Caco-2 (cell line): ENCODE measurements around the gene PEF1. TPM values are rescaled to one million over a fixed set of nuclear protein-coding genes. Genes with fewer than 3 reads are reported as not detected.

Source experiments
- BruUV-seq: library from RNA; stranded (reverse); fragments of 400-500 nt; replicated peaks from 2 replicates; lab custom pipeline; 2021; lab: Mats Ljungman, UMichigan
- CTCF ChIA-PET: fragments of 300-600 bp; sonication (Branson Sonifier 250); formaldehyde crosslinking; loops from one replicate; lab custom pipeline; 2022; ENCODE audit warnings: antibody characterized with exemption; lab: Charles Lee
- POLR2A ChIA-PET: fragments of 300-600 bp; sonication (Branson Sonifier 250); formaldehyde crosslinking; loops from one replicate; lab custom pipeline; 2022; ENCODE audit warnings: antibody characterized with exemption; lab: Charles Lee
- DNase-seq, 2 experiments: peaks; one replicate each; pipeline versions ENCODE4 v3.0.0 to v3.0.0-alpha.2; 2020 to 2022
- H3K27me3 ChIP-seq: replicated peaks from 2 replicates; pipeline ENCODE4 v1.6.0; 2011; ENCODE audit warnings: low read length; ENCODE audit not compliant: control insufficient read depth, insufficient read depth
- H3K36me3 ChIP-seq: 2 replicates; pipeline ENCODE4 v1.5.1; 2011; ENCODE audit warnings: low read length; ENCODE audit not compliant: control insufficient read depth, insufficient read depth
- H3K4me1 ChIP-seq: fragments of 250-450 bp; sonication (Bioruptor Pico); 2 replicates; pipeline ENCODE4 v1.5.1; 2020; ENCODE audit warnings: mild to moderate bottlenecking
- H3K4me3 ChIP-seq: 2 replicates; pipeline ENCODE4 v1.5.1; 2011; ENCODE audit warnings: low read depth, mild to moderate bottlenecking, control low read depth, low read length
- H3K9me3 ChIP-seq: fragments of 250-450 bp; sonication (Bioruptor Pico); 2 replicates; pipeline ENCODE4 v1.5.1; 2020; ENCODE audit warnings: mild to moderate bottlenecking, moderate library complexity
- H3K27ac Mint-ChIP-seq: one replicate; pipeline ENCODE4 v1.8.0; 2022; ENCODE audit warnings: mixed read lengths; ENCODE audit not compliant: unreplicated experiment
- H3K27me3 Mint-ChIP-seq: one replicate; pipeline ENCODE4 v1.8.0; 2022; ENCODE audit warnings: mixed read lengths; ENCODE audit not compliant: insufficient read depth, unreplicated experiment
- H3K36me3 Mint-ChIP-seq: one replicate; pipeline ENCODE4 v1.8.0; 2022; ENCODE audit warnings: mild to moderate bottlenecking, mixed read lengths; ENCODE audit not compliant: insufficient read depth, unreplicated experiment
- H3K4me1 Mint-ChIP-seq: one replicate; pipeline ENCODE4 v1.8.0; 2022; ENCODE audit warnings: low read depth, mixed read lengths; ENCODE audit not compliant: unreplicated experiment
- H3K4me3 Mint-ChIP-seq: one replicate; pipeline ENCODE4 v1.8.0; 2022; ENCODE audit warnings: mild to moderate bottlenecking, moderate library complexity, mixed read lengths; ENCODE audit not compliant: unreplicated experiment
- H3K9me3 Mint-ChIP-seq: one replicate; pipeline ENCODE4 v1.8.0; 2022; ENCODE audit warnings: mixed read lengths; ENCODE audit not compliant: unreplicated experiment
- intact Hi-C: fragments of 100-400 bp; cut with micrococcal nuclease; formaldehyde crosslinking; loops from one replicate; pipeline ENCODE4 v1.10.0; 2022; ENCODE audit not compliant: unreplicated experiment
- total RNA-seq: library from RNA; stranded (reverse); gene quantifications from 2 replicates; pipeline ENCODE4 v1.2.3, GENCODE V29; 2022
- TF ChIP-seq, protein P1 (sequence below), 2 experiments: fragments of 200-600 bp in 1 of 2; IDR thresholded peaks; 1 replicate in 1 of 2; 2 replicates in 1 of 2; pipeline versions ENCODE4 v1.5.1 to v1.8.0; 2011 to 2022; ENCODE audit warnings: antibody characterized with exemption in 1 of 2, control low read depth in 1 of 2, inconsistent platforms in 1 of 2, low read depth in 1 of 2, low read length in 1 of 2, mild to moderate bottlenecking in 1 of 2, moderate library complexity in 1 of 2; ENCODE audit not compliant: insufficient read depth in 1 of 2, severe bottlenecking in 1 of 2, unreplicated experiment in 1 of 2

Gene PEF1
- total RNA-seq, 1 experiment from 2014 or later, result 22.1 TPM

DNA sequence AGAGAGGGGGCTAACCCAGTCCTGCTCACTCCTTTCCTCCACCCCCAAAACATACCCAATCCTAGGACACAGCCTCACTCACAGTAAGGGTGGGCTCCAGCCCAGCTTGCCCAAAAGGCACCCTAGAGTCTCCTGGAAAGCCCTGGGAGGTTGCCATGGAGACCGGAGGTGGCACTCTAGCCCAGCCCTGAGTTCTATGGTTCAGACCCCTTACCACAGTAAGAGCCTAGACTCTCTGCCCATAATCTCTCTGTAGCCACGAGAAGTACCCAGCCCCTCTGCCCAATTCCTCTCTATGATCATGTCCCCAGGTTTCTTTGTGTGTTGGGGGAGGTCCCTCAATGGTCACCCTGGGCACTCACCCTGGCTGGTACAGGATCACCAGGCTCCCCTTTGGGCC is 44.7 kb upstream of the PEF1 start:
- Histone ChIP-seq H3K4me3 (no peak overlapping the region), H3K9me3 (no peaks in the 10 kb centered on the region), H3K36me3 (no peaks in the 10 kb centered on the region), H3K27me3 (no peaks in the 10 kb centered on the region), H3K4me1 (no peaks in the 10 kb centered on the region)
- ChIA-PET CTCF (no interaction called here), POLR2A (no interaction called here)
- intact Hi-C loops, result no loop called here
- H3K9me3 Mint-ChIP-seq, result no peaks in the 10 kb centered on the region
- TF ChIP-seq, protein P1, sequence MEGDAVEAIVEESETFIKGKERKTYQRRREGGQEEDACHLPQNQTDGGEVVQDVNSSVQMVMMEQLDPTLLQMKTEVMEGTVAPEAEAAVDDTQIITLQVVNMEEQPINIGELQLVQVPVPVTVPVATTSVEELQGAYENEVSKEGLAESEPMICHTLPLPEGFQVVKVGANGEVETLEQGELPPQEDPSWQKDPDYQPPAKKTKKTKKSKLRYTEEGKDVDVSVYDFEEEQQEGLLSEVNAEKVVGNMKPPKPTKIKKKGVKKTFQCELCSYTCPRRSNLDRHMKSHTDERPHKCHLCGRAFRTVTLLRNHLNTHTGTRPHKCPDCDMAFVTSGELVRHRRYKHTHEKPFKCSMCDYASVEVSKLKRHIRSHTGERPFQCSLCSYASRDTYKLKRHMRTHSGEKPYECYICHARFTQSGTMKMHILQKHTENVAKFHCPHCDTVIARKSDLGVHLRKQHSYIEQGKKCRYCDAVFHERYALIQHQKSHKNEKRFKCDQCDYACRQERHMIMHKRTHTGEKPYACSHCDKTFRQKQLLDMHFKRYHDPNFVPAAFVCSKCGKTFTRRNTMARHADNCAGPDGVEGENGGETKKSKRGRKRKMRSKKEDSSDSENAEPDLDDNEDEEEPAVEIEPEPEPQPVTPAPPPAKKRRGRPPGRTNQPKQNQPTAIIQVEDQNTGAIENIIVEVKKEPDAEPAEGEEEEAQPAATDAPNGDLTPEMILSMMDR (IDR thresholded peaks at IDR 0.05; ENCODE audit: insufficient read depth in 1 of 2, low read depth in 1 of 2, low read length in 1 of 2, severe bottlenecking in 1 of 2, unreplicated experiment in 1 of 2), result no peak
- no peak for DNase-seq
- H3K27ac Mint-ChIP-seq, result no peak overlapping the region
- H3K4me1 Mint-ChIP-seq, result no peaks in the 10 kb centered on the region
- BruUV-seq, result no TSS peak
- no peaks in the 10 kb centered on the region for H3K27me3 Mint-ChIP-seq
- no peak overlapping the region for H3K4me3 Mint-ChIP-seq
- H3K36me3 Mint-ChIP-seq, result no peaks in the 10 kb centered on the region

GRCh38 chr1:31688233-31688918 is 43.7 kb upstream of the PEF1 start:
- BruUV-seq, result no TSS peak
- no peaks in the 10 kb centered on the region for H3K4me1 ChIP-seq

GRCh38 chr1:31687601-31688000 is 42.9 kb upstream of the PEF1 start:
- Histone ChIP-seq H3K9me3 (no peaks in the 10 kb centered on the region), H3K4me3 (no peak overlapping the region), H3K4me1 (no peaks in the 10 kb centered on the region), H3K36me3 (no peaks in the 10 kb centered on the region), H3K27me3 (no peaks in the 10 kb centered on the region)
- no peak for DNase-seq
- H3K27ac Mint-ChIP-seq, result no peak overlapping the region
- ChIA-PET CTCF (no interaction called here), POLR2A (no interaction called here)
- no peaks in the 10 kb centered on the region for H3K4me1 Mint-ChIP-seq
- no peaks in the 10 kb centered on the region for H3K27me3 Mint-ChIP-seq
- no peaks in the 10 kb centered on the region for H3K36me3 Mint-ChIP-seq
- no peaks in the 10 kb centered on the region for H3K9me3 Mint-ChIP-seq
- TF ChIP-seq, protein P1 (IDR thresholded peaks at IDR 0.05; ENCODE audit: insufficient read depth in 1 of 2, low read depth in 1 of 2, low read length in 1 of 2, severe bottlenecking in 1 of 2, unreplicated experiment in 1 of 2), result no peak
- no TSS peak for BruUV-seq
- H3K4me3 Mint-ChIP-seq, result no peak overlapping the region
- intact Hi-C loops, result no loop called here

More at GRCh38 chr1:31688233-31688918, 43.7 kb upstream of the PEF1 start:
- Mint-ChIP-seq H3K27ac (no peak overlapping the region), H3K4me3 (no peak overlapping the region), H3K27me3 (no peaks in the 10 kb centered on the region), H3K9me3 (no peaks in the 10 kb centered on the region), H3K4me1 (no peaks in the 10 kb centered on the region), H3K36me3 (no peaks in the 10 kb centered on the region)
- intact Hi-C loops, result no loop called here
- POLR2A ChIA-PET, result no interaction called here
- H3K4me3 ChIP-seq, result no peak overlapping the region
- H3K27me3 ChIP-seq, result no peaks in the 10 kb centered on the region
- TF ChIP-seq, protein P1 (IDR thresholded peaks at IDR 0.05; ENCODE audit: insufficient read depth in 1 of 2, low read depth in 1 of 2, low read length in 1 of 2, severe bottlenecking in 1 of 2, unreplicated experiment in 1 of 2), result no peak
- no peaks in the 10 kb centered on the region for H3K36me3 ChIP-seq
- no peaks in the 10 kb centered on the region for H3K9me3 ChIP-seq
- DNase-seq, result no peak
- CTCF ChIA-PET, result no interaction called here
